ENCODE data around the gene TMEM97.
"Not testable (repeated sequence)": the region's sequence is repeated elsewhere in the genome, so short reads cannot be mapped to it uniquely, and the experiment has no call there.

The TMEM97 gene

GRCh38 chr17:28318759-28319597, at the start of gene TMEM97:
TMEM97 (plus strand) TSS chr17:28319200; CDS start chr17:28319240, 40 bp downstream.
- peak; percentile 98 for DNase-seq (ENCODE audit: low read depth)

GRCh38 chr17:28270055-28270454, 48.9 kb upstream of the TMEM97 start:
- DNase-seq (ENCODE audit: low read depth): no peak

- DNase-seq (ENCODE audit: low read depth): no peak
These were observed 48.1 kb upstream of the TMEM97 start for GRCh38 chr17:28270926-28271325.

GRCh38 chr17:28271431-28271830, 47.6 kb upstream of the TMEM97 start:
- no peak for DNase-seq (ENCODE audit: low read depth)

DNA sequence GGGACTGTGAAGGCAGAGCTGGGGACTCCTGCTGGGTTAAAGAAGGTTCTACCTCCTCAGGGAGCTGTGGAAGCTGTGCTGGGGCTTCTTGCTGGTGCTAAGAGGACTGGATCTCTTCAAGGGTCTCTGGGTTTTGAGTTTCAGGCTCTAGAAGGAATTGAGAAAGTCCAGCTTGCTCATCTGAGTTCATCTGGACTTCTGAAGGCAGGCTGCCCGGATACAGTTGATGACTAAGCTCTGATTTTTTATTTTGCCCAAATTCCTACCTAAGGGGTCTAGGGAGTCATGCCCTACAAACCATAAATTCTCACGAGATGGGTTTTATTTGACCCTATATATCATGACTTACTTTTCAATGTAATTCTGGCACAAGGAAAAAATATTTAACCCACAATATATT, 46.8 kb upstream of the TMEM97 start:
- peak; percentile 63 for DNase-seq (ENCODE audit: low read depth)

DNA sequence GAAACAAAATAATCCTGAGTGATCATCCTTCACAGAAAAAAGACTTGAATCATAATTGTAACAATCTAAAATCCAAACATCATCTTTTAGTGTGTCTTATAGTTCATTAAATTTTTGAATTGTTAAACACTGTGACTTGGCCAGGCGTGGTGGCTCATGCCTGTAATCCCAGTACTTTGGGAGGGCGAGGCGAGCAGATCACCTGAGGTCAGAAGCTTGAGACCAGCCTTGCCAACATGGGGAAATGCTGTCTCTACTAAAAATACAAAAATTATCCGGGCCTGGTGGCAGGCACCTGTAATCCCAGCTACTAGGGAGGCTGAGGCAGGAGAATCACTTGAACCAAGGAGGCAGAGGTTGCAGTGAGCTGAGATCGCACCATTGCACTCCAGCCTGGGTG, 45.7 kb upstream of the TMEM97 start:
- not testable (repeated sequence) for DNase-seq (ENCODE audit: low read depth)

DNA sequence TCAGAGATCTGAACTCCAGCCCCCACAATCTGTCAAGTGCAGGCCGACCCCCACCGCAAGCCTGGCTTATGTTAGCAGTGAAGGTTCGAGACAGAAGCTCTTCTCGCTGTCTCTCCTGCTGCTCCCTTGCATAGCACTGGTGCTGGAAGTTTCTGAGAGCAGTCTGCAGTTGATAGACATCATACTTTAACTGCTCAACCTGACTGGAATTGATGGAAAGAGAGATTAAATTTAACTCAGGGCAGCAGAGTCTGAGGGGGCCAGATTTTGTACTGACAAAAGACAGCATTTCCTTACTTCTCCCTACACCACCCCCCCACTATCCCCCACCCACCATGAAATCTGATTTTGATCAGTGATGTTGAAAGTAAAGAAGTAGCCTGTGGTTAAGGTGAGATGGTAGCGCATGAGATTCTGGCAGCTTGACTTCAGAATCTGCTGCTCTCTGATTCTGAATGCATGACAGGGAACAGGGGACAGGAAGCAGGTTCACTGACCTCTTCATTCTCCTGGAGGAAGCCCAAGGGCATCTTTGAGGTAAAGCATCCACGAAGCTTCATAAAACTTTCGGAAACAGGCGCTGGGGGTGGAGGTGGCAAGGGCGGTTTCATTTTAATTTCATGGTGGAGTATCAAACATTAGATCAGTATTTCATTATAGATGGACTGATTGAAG, 44.3 kb upstream of the TMEM97 start:
- no peak for DNase-seq (ENCODE audit: low read depth)

DNA sequence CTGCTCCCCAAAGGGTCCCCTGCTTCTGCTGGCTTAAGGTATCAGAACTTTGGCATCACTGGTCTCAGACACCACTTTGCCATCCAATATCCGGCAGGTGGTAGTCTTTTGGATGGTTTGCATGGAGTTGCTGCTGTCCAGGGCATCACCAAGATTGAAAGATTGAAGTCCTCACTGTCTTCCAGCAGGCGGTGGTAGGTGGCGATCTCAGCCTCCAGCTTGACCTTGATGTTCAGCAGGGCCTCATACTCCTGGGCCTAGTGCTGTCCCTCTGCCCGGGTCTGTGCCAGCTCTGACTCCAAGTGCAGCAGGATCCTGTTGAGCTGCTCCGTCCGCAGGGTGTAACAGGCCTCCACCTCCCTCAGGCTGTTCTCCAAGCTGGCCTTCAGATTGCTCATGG, 43.0 kb upstream of the TMEM97 start:
- no peak for DNase-seq (ENCODE audit: low read depth)

GRCh38 chr17:28279411-28279810, 39.6 kb upstream of the TMEM97 start:
- DNase-seq (ENCODE audit: low read depth): no peak

- no peak for DNase-seq (ENCODE audit: low read depth)
These were observed 38.2 kb upstream of the TMEM97 start for GRCh38 chr17:28280826-28281225.

DNA sequence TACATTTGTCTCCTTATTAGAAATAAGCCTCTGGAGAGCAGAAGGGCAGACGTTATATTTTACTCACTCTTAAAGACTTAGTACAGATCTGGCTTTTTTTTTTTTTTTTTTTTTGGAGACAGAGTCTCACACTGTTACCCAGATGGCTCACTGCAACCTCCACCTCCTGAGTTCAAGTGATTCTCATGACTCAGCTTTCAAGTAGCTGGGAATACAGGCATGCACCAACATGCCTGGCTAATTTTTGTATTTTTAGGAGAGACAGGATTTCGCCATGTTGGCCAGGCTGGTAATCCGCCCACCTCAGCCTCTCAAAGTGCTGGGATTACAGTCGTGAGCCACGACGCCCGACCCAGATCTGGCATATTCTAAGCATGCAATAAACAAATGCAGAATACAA, 36.4 kb upstream of the TMEM97 start:
- peak; percentile 71 for DNase-seq (ENCODE audit: low read depth)

- DNase-seq (ENCODE audit: low read depth): no peak
These were observed 33.0 kb upstream of the TMEM97 start for GRCh38 chr17:28285965-28286364.

DNA sequence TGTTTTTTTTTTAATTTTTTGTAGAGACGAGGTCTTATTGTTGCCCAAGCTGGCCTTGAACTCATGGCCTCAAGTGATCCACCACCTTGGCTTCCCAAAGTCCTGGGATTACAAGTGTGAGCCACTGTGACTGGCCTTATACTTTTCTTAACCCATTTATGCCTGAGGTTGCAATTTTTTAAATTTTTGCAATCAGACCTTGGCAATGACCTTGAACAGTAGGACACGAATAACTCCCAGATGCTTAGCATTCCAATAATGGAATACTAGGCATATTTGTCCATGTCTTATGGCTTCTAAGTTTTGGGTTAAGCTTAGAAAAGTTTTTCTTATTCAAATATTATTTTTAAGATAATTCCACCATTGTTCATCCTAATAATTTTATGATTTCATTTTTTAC, 28.3 kb upstream of the TMEM97 start:
- DNase-seq (ENCODE audit: low read depth): no peak

- no peak for DNase-seq (ENCODE audit: low read depth)
These were observed 27.1 kb upstream of the TMEM97 start for GRCh38 chr17:28291780-28292330.

GRCh38 chr17:28292878-28293277, 26.1 kb upstream of the TMEM97 start:
- DNase-seq (ENCODE audit: low read depth): not testable (repeated sequence)

DNA sequence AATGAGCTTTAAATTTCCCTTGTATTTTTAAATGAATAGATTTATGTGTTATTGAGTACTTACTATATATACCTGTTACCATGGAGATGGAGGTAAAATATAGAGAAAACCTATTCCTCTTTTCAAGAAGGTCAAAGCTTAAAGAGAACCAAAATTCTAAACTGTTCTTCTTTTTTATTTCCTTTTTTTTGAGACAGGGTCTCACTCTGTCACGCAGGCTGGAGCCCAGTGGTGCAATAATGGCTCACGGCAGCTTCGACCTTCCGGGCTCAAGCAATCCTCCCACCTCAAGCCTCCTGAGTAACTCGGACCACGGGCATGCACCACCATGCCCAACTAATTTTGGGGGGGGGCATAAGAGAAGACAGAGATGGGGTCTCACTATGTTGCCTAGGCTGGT, 25.0 kb upstream of the TMEM97 start:
- no peak for DNase-seq (ENCODE audit: low read depth)

- no peak for DNase-seq (ENCODE audit: low read depth)
These were observed 23.1 kb upstream of the TMEM97 start for GRCh38 chr17:28295677-28296578.

DNA sequence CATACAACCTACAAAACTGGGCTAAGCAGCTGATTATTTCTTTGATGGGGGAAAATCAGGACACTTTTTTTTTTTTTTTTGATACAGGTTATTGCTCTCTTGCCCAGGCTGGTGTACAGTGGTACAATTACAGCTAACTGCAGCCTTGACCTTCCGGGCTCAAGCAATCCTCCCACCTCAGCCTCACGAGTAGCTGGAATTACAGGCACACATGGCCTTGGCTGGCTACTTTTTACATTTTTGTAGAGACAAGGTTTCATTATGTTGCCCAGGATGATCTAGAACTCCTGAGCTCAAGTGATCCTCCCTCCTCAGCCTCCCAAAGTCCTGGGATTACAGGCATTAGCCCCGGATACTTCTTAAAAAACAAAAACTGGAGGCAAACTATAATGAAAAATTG, 20.6 kb upstream of the TMEM97 start:
- no peak for DNase-seq (ENCODE audit: low read depth)

DNA sequence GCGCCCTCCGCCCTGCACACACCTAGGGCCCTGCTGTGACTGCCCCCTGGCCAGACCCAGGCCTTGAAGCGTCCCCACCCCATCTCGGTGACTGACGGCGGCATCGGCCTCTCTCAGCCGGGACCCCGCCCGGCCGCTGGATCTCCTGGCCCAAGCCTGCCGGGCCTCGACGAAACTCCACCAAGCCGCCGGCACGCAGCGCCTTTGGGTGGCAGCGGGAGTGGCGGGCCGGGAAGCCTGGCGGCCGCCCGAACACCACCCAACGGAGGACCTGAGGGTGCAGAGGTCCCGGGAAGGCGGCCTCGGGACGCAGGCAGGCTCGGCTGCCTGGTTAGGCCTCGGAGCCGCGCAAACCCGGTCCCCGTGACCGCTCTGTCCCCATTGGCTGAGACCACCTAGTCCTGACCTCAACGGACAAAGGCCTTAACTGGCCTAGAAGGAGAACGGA, 12.0 kb upstream of the TMEM97 start:
- no peak for DNase-seq (ENCODE audit: low read depth)

GRCh38 chr17:28313841-28314240, 5.2 kb upstream of the TMEM97 start:
- DNase-seq (ENCODE audit: low read depth): no peak

GRCh38 chr17:28315846-28316705, 2.9 kb upstream of the TMEM97 start:
- DNase-seq (ENCODE audit: low read depth): no peak
